GM12891 (cell line): ENCODE measurements around the gene WBP2NL.
A peak's percentile ranks its signal among the peaks of the same experiment; 100 is the strongest.

Experiments
- DNase-seq: peaks from one replicate; pipeline ENCODE4 v3.0.0; 2011; ENCODE audit warnings: low spot score; ENCODE audit not compliant: insufficient read length
- FAIRE-seq: peaks from 2 replicates; lab custom pipeline; 2011; peaks lifted over from hg19 to GRCh38; lab: Jason Lieb, UNC
- PAX5 ChIP-seq: IDR thresholded peaks from 2 replicates; pipeline ENCODE4 v1.6.1; 2011; ENCODE audit warnings: low read length, moderate library complexity, mild to moderate bottlenecking; ENCODE audit not compliant: insufficient read depth, severe bottlenecking
- POLR2A ChIP-seq: IDR thresholded peaks from 2 replicates; pipeline ENCODE4 v1.6.1; 2011; ENCODE audit warnings: low read depth, low read length, control low read depth
- POLR2AphosphoS5 ChIP-seq: IDR thresholded peaks from 2 replicates; pipeline ENCODE4 v1.6.1; 2011; ENCODE audit warnings: low read depth, low read length, control low read depth
- POU2F2 ChIP-seq: IDR thresholded peaks from 2 replicates; pipeline ENCODE4 v1.6.1; 2011; ENCODE audit warnings: low read depth, mild to moderate bottlenecking, control low read depth, low read length, moderate library complexity
- SPI1 ChIP-seq: IDR thresholded peaks from 2 replicates; pipeline ENCODE4 v1.6.1; 2011; ENCODE audit warnings: low read depth, low read length, control low read depth
- TAF1 ChIP-seq: IDR thresholded peaks from 2 replicates; pipeline ENCODE4 v1.6.1; 2011; ENCODE audit warnings: low read depth, low read length, control low read depth

Gene WBP2NL

GRCh38 chr22:41978732-41979131 is 19.9 kb upstream of the WBP2NL start:
- FAIRE-seq (peak; percentile 35), DNase-seq (no peak)
- TF ChIP-seq TAF1 (no peak), POLR2AphosphoS5 (no peak), SPI1 (no peak), PAX5 (no peak), POLR2A (no peak), POU2F2 (no peak)

GRCh38 chr22:41979423-41980250 is 19.0 kb upstream of the WBP2NL start:
- DNase-seq (no peak), FAIRE-seq (peak; percentile 59)
- 0 out of 2 replicates have a peak, but pooled peaks have one; percentile 33 for TF ChIP-seq SPI1
- no peak for TF ChIP-seq POU2F2
- no peak for TF ChIP-seq POLR2AphosphoS5
- TF ChIP-seq POLR2A = no peak
- no peak for TF ChIP-seq PAX5
- TF ChIP-seq TAF1 = no peak

DNA sequence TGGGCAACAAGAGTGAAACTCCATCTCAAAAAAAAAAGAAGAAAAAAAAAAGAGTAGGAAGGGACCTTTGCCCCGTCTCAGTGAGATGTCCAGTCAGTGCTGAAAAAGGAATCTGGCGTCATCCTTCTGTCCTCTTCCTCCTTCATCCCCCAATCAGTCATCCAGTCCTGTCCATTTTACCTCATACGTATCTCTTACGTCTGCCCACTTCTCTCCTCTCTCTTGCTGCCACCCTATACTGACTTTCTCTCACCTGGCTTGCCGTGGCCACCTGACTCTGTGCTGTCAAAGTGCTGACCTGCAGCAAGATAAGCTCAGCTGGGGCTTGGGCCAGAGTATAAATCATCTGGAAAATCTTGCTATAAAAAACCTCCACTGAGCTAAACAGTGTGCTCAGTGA is 15.7 kb upstream of the WBP2NL start:
- FAIRE-seq (no peak), DNase-seq (no peak)

GRCh38 chr22:41983513-41984405 is 14.8 kb upstream of the WBP2NL start:
- FAIRE-seq (no peak), DNase-seq (no peak)
- no peak for TF ChIP-seq PAX5
- TF ChIP-seq POU2F2 = no peak
- TF ChIP-seq SPI1 = no peak
- TF ChIP-seq POLR2AphosphoS5 = no peak
- TF ChIP-seq TAF1 = no peak

More for the DNA sequence above, 15.7 kb upstream of the WBP2NL start:
- TF ChIP-seq POLR2AphosphoS5 (no peak), POU2F2 (no peak), SPI1 (no peak), TAF1 (no peak), POLR2A (no peak), PAX5 (no peak)

GRCh38 chr22:41987276-41987675 is 11.3 kb upstream of the WBP2NL start:
- no peak for TF ChIP-seq TAF1
- no peak for TF ChIP-seq POLR2A
- TF ChIP-seq POU2F2 = no peak
- TF ChIP-seq PAX5 = no peak
- no peak for TF ChIP-seq SPI1
- no peak for TF ChIP-seq POLR2AphosphoS5
- DNase-seq (no peak), FAIRE-seq (no peak)

- DNase-seq = no peak
- no peak for FAIRE-seq
- TF ChIP-seq POLR2AphosphoS5 = no peak
- no peak for TF ChIP-seq POU2F2
- no peak for TF ChIP-seq TAF1
- no peak for TF ChIP-seq SPI1
- TF ChIP-seq POLR2A = no peak
- TF ChIP-seq PAX5 = no peak
These were observed 9.3 kb upstream of the WBP2NL start for GRCh38 chr22:41989246-41989645.

GRCh38 chr22:41991111-41991510 is 7.5 kb upstream of the WBP2NL start:
- DNase-seq (no peak), FAIRE-seq (no peak)
- no peak for TF ChIP-seq POLR2A
- no peak for TF ChIP-seq POU2F2
- no peak for TF ChIP-seq PAX5
- TF ChIP-seq POLR2AphosphoS5 = no peak
- TF ChIP-seq SPI1 = no peak
- no peak for TF ChIP-seq TAF1

GRCh38 chr22:41992496-41992895 is 6.1 kb upstream of the WBP2NL start:
- FAIRE-seq (no peak), DNase-seq (no peak)
- TF ChIP-seq POLR2AphosphoS5 (no peak), POLR2A (no peak), SPI1 (no peak), TAF1 (no peak)

- TF ChIP-seq TAF1 = no peak
- TF ChIP-seq SPI1 = peak; percentile 38; the same call in 1 of the 2 replicates
- FAIRE-seq (no peak), DNase-seq (no peak)
These were observed 3.4 kb upstream of the WBP2NL start for GRCh38 chr22:41995211-41995610.

- TF ChIP-seq PAX5 (no peak), POLR2A (no peak), SPI1 (no peak), POLR2AphosphoS5 (no peak)
- no peak for DNase-seq
- no peak for FAIRE-seq
These were observed 1.8 kb upstream of the WBP2NL start for GRCh38 chr22:41996826-41997225.
